ENCODE data around the gene CAMTA1. TPM values are rescaled to one million over a fixed set of nuclear protein-coding genes. Genes with fewer than 3 reads are reported as not detected.

The CAMTA1 gene
- total RNA-seq, 1 donor from 2014 or later = 43.1 TPM

- intact Hi-C loops (cut with micrococcal nuclease) = no loop called here
Observed at GRCh38 chr1:7524341-7525337, 739.4 kb downstream of the CAMTA1 start.

GRCh38 chr1:7525338-7526063 is 740.2 kb downstream of the CAMTA1 start:
- intact Hi-C loops (cut with micrococcal nuclease) = no loop called here

GRCh38 chr1:7526196-7526866 is 741.1 kb downstream of the CAMTA1 start:
- intact Hi-C loops (cut with micrococcal nuclease) = no loop called here

GRCh38 chr1:7526867-7527732 is 741.8 kb downstream of the CAMTA1 start:
- intact Hi-C loops (cut with micrococcal nuclease) = no loop called here

GRCh38 chr1:7527733-7528045 is 742.4 kb downstream of the CAMTA1 start:
- intact Hi-C loops (cut with micrococcal nuclease) = no loop called here

- intact Hi-C loops (cut with micrococcal nuclease) = no loop called here
Observed at GRCh38 chr1:7528386-7529198, 743.3 kb downstream of the CAMTA1 start.

GRCh38 chr1:7529917-7530316 is 744.7 kb downstream of the CAMTA1 start:
- intact Hi-C loops (cut with micrococcal nuclease) = no loop called here

GRCh38 chr1:7531562-7532340 is 746.5 kb downstream of the CAMTA1 start:
- intact Hi-C loops (cut with micrococcal nuclease) = no loop called here

GRCh38 chr1:7533006-7533405 is 747.8 kb downstream of the CAMTA1 start:
- intact Hi-C loops (cut with micrococcal nuclease) = no loop called here

- intact Hi-C loops (cut with micrococcal nuclease) = no loop called here
Observed at GRCh38 chr1:7534061-7534825, 749.0 kb downstream of the CAMTA1 start.

- intact Hi-C loops (cut with micrococcal nuclease) = no loop called here
Observed at GRCh38 chr1:7535016-7535415, 749.8 kb downstream of the CAMTA1 start.

GRCh38 chr1:7535934-7536878 is 751.0 kb downstream of the CAMTA1 start:
- intact Hi-C loops (cut with micrococcal nuclease) = no loop called here

- intact Hi-C loops (cut with micrococcal nuclease) = no loop called here
Observed at GRCh38 chr1:7536891-7537591, 751.8 kb downstream of the CAMTA1 start.

GRCh38 chr1:7538033-7538432 is 752.8 kb downstream of the CAMTA1 start:
- intact Hi-C loops (cut with micrococcal nuclease) = no loop called here

- intact Hi-C loops (cut with micrococcal nuclease) = no loop called here
Observed at GRCh38 chr1:7538849-7539768, 753.9 kb downstream of the CAMTA1 start.

- intact Hi-C loops (cut with micrococcal nuclease) = no loop called here
Observed at GRCh38 chr1:7539769-7540175, 754.5 kb downstream of the CAMTA1 start.
